HL-60/S4 treated with phorbol 12-myristate 13-acetate at 8.2 ng/mL for 4 days and 3 days (cell line): ENCODE results near the gene ZNF445.
"Not testable (repeated sequence)": the region's sequence is repeated elsewhere in the genome, so short reads cannot be mapped to it uniquely, and the experiment has no call there.

Experiments
- in situ Hi-C: fragments of 300-500 bp; cut with MboI; formaldehyde crosslinking; loops from 2 replicates; pipeline ENCODE4 v1.15.0; 2022; ENCODE audit warnings: low sequenced_read_pairs

Gene ZNF445

DNA sequence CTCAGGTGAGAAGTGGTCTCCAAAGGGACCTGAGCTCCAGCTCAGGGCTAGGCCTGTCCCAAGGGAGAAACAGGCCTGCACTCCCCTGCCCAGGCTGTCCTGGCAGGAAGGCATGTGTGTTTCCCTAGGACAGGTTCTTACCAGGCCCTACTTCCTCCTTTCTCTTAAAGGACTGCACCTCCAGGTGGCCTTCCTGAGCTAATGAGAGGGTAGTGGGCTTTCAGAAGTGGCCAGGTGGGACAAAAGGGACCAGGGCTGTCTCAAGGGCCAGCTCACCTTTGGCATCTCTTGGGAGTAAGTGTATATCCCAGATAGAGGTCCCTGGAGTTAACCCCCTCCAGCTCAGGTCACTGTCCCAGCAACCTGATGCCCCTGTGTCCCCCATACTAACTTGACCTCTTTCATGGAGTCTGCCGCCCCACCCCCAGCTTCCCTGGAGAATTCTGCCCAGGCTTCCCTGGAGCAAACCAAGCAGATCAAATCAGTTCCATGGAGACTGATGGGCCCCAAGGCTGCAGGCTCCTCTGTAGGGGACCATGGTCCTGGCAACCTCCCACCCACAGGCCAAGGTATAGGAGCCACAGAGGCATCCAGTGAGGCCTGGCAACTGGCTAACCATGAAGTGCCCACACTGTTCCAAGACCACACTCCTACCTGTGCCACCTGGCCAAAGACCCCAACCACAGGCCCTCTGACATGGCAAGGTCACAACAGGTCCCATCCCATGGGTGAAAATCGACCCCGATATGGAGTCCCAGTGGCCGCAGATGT lies 67.6 kb downstream of the ZNF445 start:
- in situ Hi-C loops: no loop called here

DNA sequence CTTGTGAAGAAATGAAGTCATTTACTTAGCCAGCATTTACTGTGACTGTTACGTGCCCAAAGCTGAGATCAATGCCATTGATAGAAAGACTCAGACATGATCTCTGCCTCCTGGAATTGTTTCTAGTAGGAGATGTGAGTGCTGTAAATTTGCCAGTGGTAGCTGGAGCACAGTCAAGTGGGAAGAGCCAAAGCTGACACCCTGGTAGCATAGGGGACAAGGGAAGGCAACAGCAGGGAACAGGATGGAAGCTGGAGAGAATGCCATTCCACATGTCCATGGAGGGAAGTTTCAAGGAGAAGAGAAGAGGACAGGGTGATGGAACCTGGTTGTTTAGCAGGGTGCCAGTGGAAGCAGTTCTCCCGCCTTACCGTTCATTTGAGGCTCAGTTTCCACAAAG lies 74.9 kb downstream of the ZNF445 start:
- in situ Hi-C loops: no loop called here

DNA sequence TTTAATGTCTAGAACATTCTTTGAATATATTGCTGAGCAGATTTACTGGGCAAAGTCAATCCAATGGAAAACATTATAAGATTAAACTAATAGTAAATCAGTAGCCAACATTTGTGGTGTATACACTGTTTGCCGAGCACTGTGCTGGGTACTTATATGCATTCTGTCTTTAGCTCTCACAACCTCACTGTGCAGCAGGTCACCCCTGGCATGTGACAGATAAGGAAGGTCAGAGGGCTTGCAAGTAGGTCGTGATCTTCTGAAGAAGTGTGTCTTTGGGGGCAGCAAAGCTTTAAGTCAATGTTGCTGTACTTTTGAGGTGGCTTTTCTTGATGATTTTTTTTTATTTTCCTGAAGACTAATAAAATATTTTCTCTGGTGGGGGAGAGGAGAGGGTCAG lies 76.7 kb downstream of the ZNF445 start:
- in situ Hi-C loops: no loop called here

DNA sequence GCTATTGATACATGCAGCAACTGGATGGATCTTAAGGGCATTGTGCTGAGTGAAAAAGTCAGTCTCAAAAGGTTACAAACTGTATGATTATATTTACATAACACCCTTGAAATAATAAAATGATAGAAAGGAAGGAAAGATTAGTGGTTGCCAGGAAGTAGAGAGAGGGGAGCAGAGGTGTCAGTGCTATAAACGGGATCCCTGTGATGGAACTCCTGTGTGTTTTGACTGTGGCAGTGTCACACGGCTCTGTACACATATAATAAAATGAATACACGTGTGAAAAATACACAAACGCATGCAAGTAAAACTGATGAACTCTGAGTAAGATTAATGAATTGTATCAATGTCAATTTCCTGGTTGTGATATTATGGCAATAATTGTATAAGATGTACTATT lies 78.6 kb downstream of the ZNF445 start:
- in situ Hi-C loops: no loop called here

DNA sequence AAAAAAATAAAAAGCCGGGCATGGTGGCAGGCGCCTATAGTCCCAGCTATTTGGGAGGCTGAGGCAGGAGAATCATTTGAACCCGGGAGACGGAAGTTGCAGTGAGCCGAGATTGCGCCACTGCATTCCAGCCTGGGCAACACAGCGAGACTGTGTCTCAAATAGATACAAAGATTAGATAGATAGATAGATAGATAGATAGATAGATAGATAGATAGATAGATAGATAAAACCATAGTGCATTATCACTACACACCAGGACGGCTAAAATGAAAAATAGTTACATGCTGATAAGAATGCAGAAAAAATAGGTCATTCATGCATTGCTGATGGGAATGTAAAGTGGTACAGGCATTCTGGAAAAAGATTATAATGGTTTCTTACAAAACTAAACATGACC lies 79.2 kb downstream of the ZNF445 start:
- in situ Hi-C loops: not testable (repeated sequence)

DNA sequence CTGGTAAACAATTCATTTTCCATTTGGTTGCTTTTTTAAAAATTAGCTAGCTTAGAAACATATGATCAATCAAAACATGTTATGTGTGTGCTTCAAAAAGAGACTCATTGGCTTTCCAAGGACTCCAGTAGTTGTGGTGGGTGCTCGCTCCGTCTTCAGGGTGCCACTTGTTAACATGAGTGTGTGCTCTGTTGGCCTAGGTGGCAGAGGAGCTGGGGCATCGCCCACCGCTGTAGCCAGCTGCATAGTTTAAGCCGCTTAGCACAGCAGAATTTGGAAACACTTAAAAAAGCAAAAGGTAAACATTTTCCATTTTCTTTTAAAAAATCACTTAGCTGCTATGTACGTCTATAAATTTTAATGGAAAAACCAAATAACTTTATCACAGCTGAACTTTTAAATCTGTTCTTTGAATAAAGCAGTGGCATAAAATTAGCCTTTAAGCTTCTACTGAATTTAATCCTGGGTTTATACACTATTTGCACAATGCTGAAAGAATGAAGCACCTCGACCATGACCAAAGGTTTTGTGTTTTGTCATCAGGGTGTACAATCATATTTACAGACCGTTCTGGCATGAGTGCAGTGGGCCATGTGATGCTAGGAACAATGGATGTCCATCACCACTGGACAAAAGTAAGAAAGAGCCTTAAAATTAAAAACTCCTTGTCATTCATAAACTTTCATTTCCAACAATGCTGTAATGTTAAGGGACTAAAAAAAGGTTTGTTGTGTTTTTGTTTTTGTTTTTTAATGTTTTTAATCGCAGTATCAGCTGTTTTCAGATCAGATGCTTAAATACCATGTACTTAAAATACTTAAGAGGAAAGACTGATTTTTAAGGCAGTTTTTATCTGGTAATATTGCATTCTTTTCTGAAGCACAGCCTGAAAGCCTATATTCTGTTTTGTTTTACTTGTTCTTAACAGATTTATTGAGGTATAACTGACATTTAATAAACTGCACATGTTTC lies 81.0 kb downstream of the ZNF445 start:
- in situ Hi-C loops: no loop called here

DNA sequence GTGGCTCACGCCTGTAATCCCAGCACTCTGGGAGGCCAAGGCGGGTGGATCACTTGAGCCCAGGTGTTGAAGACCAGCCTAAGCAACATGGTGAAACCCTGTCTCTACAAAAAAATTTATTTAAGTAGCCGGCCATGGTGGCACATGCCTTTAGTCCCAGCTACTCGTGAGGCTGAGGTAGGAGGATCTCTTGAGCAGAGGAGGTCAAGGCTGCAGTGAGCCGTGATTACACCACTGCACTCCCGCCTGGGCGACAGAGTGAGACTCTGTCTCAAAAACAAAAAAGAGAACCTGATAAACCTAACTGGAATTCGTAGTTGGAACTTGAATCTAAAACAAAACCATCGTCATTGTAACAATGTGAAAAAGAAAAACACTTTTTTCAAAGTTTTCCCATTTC lies 81.8 kb downstream of the ZNF445 start:
- in situ Hi-C loops: no loop called here

DNA sequence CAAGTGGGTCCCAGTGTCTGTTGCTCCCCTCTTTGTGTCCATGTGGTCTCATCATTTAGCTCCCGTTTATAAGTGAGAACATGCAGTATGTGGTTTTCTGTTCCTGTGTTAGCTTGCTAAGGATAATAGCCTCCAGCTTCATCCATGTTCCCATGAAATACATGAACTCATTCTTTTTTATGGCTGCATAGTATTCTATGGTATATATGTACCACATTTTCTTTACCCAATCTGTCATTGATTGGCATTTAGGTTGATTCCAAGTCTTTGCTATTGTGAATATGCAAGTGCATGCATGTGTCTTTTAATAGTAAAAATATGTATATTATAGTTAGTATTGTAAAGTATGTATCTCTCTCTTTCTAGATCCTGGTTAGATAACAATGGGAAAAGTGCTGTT lies 85.0 kb downstream of the ZNF445 start:
- in situ Hi-C loops: no loop called here

DNA sequence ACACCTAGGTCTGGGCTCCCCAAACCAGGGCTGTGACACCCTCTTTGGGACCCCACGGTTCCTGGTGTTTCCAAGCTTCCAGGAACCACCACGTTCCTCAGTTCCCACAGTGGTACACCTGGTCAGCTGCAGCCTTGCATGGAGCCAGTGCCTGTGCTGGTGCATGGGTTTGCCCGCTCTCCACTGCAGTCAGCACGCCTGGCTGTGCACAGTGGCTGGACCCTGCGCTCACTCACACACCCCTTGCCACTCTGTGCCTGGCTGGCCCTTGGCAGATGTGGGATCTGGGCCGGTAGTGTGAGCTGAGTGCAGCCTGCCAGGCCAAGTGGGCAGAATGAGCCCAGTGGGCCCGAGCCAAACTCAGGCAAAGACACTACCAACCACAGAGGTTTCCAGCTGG lies 90.1 kb downstream of the ZNF445 start:
- in situ Hi-C loops: no loop called here
